K562 (cell line): Measurements from ENCODE around the gene B3GALNT2. TPM values are rescaled to one million over a fixed set of nuclear protein-coding genes. Genes with fewer than 3 reads are reported as not detected.

Source experiments
- CHD4 ChIP-seq: fragments of 200-600 bp; sonication (generic); IDR thresholded peaks from 3 replicates; pipeline ENCODE4 v1.6.1; 2012; ENCODE audit warnings: low read depth, mild to moderate bottlenecking, mixed read lengths, low read length, inconsistent platforms; ENCODE audit not compliant: insufficient read depth, insufficient replicate concordance, poor library complexity, severe bottlenecking
- GABPB2 ChIP-seq: fragments of 250-450 bp; sonication (Bioruptor Pico); conservative IDR thresholded peaks from 2 replicates; pipeline ENCODE4 v1.5.1; 2021; ENCODE audit warnings: mild to moderate bottlenecking
- HCFC1 ChIP-seq: IDR thresholded peaks from 2 replicates; pipeline ENCODE4 v1.6.1; 2012; ENCODE audit warnings: low read depth, low read length, improper control_type of control experiment
- KLF13 ChIP-seq: fragments of 450-650 bp; IDR thresholded peaks from 2 replicates; pipeline ENCODE4 v1.6.1; 2016; ENCODE audit warnings: missing genetic modification characterization, low read depth, mild to moderate bottlenecking, missing compliant biosample characterization, moderate library complexity, borderline replicate concordance
- MEIS2 ChIP-seq: fragments of 450-650 bp; IDR thresholded peaks from 2 replicates; pipeline ENCODE4 v1.6.1; 2014; ENCODE audit warnings: mild to moderate bottlenecking; ENCODE audit not compliant: partially characterized antibody
- NFATC3 ChIP-seq: fragments of 450-650 bp; IDR thresholded peaks from 2 replicates; pipeline ENCODE4 v1.6.1; 2017; ENCODE audit warnings: mild to moderate bottlenecking
- POLR2B ChIP-seq: fragments of 450-650 bp; IDR thresholded peaks from 2 replicates; pipeline ENCODE4 v1.6.1; 2018; ENCODE audit warnings: low read depth; ENCODE audit not compliant: partially characterized antibody
- SNIP1 ChIP-seq: fragments of 450-650 bp; IDR thresholded peaks from 2 replicates; pipeline ENCODE4 v1.7.1; 2017; ENCODE audit warnings: low read depth, mild to moderate bottlenecking
- TCF3 ChIP-seq: sonication (generic); formaldehyde crosslinking; IDR thresholded peaks from 2 replicates; pipeline ENCODE4 v1.4.0; 2020; ENCODE audit warnings: mild to moderate bottlenecking, missing genetic modification reagents
- ZNF121 ChIP-seq: sonication (generic); formaldehyde crosslinking; conservative IDR thresholded peaks from 2 replicates; pipeline ENCODE4 v1.8.0; 2022; ENCODE audit warnings: missing genetic modification reagents
- ZNF232 ChIP-seq: sonication (generic); formaldehyde crosslinking; IDR thresholded peaks from 2 replicates; pipeline ENCODE4 v1.8.0; 2022; ENCODE audit warnings: mild to moderate bottlenecking, missing genetic modification reagents
- ZNF263 ChIP-seq: sonication (generic); formaldehyde crosslinking; IDR thresholded peaks from 2 replicates; pipeline ENCODE4 v1.8.0; 2022; ENCODE audit warnings: mild to moderate bottlenecking, missing genetic modification reagents, borderline replicate concordance
- ZNF507 ChIP-seq: conservative IDR thresholded peaks from 2 replicates; pipeline ENCODE4 v1.6.1; 2017; ENCODE audit warnings: missing genetic modification characterization, missing compliant biosample characterization
- polyA plus RNA-seq, 8 experiments: library from polyadenylated mRNA; depleted of rRNA in 4 of 8; stranded (reverse) in 5 of 8; unstranded in 3 of 8; fragments of >200 nt; fragmentation: Nextera tagmentation in 2 of 8; fragmentation: Illumina TruSeq in 1 of 8; extraction: Ambion mirVana in 2 of 8; extraction: Trizol in 1 of 8; gene quantifications; 2 replicates each; pipeline versions ENCODE4 v1.2.1 to v1.2.3, GENCODE V29; 2011 to 2014; ENCODE audit warnings: inconsistent platforms in 1 of 8, missing spikeins in 1 of 8
- total RNA-seq, 7 experiments: library from RNA; depleted of rRNA in 6 of 7; stranded (reverse); fragments of >200 nt in 6 of 7; fragmentation: Illumina TruSeq in 2 of 7; extraction: Trizol in 2 of 7; gene quantifications; 2 replicates each; pipeline versions ENCODE4 v1.2.1 to v1.2.3, GENCODE V29; 2011 to 2021; ENCODE audit warnings: low replicate concordance in 1 of 7
- TF ChIP-seq, protein P1 (sequence below): fragments of 250-450 bp; sonication (Bioruptor Pico); IDR thresholded peaks from 2 replicates; pipeline ENCODE4 v1.9.0; 2021; ENCODE audit warnings: mild to moderate bottlenecking, inconsistent platforms
- TF ChIP-seq, protein P2 (sequence below): sonication (generic); formaldehyde crosslinking; IDR thresholded peaks from 2 replicates; pipeline ENCODE4 v1.9.0; 2022; ENCODE audit warnings: mild to moderate bottlenecking, missing genetic modification reagents
- TF ChIP-seq, protein P3 (sequence below): fragments of 450-650 bp; formaldehyde crosslinking; IDR thresholded peaks from 2 replicates; pipeline ENCODE4 v1.4.0; 2020; ENCODE audit warnings: mild to moderate bottlenecking, moderate library complexity
- TF ChIP-seq, protein P4 (sequence below): IDR thresholded peaks from 3 replicates; pipeline ENCODE4 v1.6.1; 2011; ENCODE audit warnings: borderline replicate concordance, mild to moderate bottlenecking, moderate library complexity; ENCODE audit not compliant: insufficient read length; ENCODE audit errors: extremely low read depth
- TF ChIP-seq, protein P5 (sequence below): fragments of 450-650 bp; formaldehyde crosslinking; IDR thresholded peaks from 2 replicates; pipeline ENCODE4 v1.4.0; 2022; ENCODE audit warnings: missing genetic modification characterization

B3GALNT2 gene
- total and polyA plus RNA-seq, 9 of the 15 experiments (the other 6 are each of a cell fraction or from before 2014, with no cell fraction given), result 2.0 to 31.7 (median 22.9) TPM

DNA sequence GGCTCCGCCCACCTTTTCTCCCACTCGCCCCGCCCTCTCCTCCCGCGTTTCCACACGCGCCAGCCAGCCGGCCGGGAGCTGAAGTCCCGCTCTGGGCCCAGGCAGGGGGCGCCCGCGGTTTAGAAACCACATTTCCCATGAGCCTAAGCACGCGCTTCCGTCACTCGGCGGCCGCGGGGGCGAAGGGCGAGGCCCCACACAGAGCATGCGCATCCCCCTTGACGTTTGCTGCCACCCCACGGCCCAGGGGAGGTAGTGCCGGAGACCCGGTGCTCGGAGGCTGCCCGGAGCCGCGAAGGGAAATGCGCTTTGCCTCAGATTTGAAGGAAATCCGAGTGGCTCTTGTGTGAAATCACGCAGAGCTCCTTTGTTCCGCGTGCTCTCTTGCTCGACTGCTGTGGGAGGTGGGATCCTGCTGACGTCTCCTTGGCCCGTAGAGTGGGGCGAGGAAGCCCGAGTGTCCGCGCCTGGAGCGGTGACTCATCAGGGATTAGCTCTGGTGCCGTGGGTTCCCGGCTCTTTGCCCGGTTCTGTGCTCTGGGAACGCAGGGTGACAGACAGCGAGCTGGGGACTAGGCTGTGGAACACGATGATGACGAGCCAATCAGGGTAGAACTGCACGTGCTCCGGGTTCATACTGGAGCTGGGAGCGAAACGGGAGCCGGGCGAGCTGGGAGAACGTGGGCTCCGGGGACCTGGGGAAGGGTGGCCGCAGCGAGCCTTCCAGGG, 406 bp upstream of the B3GALNT2 start (continued):
- TF ChIP-seq, protein P1, sequence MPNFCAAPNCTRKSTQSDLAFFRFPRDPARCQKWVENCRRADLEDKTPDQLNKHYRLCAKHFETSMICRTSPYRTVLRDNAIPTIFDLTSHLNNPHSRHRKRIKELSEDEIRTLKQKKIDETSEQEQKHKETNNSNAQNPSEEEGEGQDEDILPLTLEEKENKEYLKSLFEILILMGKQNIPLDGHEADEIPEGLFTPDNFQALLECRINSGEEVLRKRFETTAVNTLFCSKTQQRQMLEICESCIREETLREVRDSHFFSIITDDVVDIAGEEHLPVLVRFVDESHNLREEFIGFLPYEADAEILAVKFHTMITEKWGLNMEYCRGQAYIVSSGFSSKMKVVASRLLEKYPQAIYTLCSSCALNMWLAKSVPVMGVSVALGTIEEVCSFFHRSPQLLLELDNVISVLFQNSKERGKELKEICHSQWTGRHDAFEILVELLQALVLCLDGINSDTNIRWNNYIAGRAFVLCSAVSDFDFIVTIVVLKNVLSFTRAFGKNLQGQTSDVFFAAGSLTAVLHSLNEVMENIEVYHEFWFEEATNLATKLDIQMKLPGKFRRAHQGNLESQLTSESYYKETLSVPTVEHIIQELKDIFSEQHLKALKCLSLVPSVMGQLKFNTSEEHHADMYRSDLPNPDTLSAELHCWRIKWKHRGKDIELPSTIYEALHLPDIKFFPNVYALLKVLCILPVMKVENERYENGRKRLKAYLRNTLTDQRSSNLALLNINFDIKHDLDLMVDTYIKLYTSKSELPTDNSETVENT (CRISPR knock-in tag), result 0 out of 2 replicates have a peak, but pooled peaks have one; percentile 43
- TF ChIP-seq HCFC1 (peak; percentile 100), GABPB2 (CRISPR knock-in tag) (no peak), POLR2B (peak; percentile 83), SNIP1 (no peak), ZNF121 (CRISPR knock-in tag) (0 out of 2 replicates have a peak, but pooled peaks have one; percentile 21), TCF3 (CRISPR knock-in tag) (no peak), ZNF263 (CRISPR knock-in tag) (peak; percentile 68), ZNF507 (tag) (no peak), CHD4 (no peak), MEIS2 (peak; percentile 87), ZNF232 (CRISPR knock-in tag) (peak; percentile 91), KLF13 (tag) (peak; percentile 77), NFATC3 (no peak)
- TF ChIP-seq, protein P2, sequence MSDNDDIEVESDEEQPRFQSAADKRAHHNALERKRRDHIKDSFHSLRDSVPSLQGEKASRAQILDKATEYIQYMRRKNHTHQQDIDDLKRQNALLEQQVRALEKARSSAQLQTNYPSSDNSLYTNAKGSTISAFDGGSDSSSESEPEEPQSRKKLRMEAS (CRISPR knock-in tag), result peak; percentile 100
- TF ChIP-seq, protein P3, sequence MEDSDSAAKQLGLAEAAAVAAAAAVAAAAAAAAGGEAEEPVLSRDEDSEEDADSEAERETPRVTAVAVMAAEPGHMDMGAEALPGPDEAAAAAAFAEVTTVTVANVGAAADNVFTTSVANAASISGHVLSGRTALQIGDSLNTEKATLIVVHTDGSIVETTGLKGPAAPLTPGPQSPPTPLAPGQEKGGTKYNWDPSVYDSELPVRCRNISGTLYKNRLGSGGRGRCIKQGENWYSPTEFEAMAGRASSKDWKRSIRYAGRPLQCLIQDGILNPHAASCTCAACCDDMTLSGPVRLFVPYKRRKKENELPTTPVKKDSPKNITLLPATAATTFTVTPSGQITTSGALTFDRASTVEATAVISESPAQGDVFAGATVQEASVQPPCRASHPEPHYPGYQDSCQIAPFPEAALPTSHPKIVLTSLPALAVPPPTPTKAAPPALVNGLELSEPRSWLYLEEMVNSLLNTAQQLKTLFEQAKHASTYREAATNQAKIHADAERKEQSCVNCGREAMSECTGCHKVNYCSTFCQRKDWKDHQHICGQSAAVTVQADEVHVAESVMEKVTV (CRISPR knock-in tag), result no peak
- TF ChIP-seq, protein P4, sequence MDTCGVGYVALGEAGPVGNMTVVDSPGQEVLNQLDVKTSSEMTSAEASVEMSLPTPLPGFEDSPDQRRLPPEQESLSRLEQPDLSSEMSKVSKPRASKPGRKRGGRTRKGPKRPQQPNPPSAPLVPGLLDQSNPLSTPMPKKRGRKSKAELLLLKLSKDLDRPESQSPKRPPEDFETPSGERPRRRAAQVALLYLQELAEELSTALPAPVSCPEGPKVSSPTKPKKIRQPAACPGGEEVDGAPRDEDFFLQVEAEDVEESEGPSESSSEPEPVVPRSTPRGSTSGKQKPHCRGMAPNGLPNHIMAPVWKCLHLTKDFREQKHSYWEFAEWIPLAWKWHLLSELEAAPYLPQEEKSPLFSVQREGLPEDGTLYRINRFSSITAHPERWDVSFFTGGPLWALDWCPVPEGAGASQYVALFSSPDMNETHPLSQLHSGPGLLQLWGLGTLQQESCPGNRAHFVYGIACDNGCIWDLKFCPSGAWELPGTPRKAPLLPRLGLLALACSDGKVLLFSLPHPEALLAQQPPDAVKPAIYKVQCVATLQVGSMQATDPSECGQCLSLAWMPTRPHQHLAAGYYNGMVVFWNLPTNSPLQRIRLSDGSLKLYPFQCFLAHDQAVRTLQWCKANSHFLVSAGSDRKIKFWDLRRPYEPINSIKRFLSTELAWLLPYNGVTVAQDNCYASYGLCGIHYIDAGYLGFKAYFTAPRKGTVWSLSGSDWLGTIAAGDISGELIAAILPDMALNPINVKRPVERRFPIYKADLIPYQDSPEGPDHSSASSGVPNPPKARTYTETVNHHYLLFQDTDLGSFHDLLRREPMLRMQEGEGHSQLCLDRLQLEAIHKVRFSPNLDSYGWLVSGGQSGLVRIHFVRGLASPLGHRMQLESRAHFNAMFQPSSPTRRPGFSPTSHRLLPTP, result no peak
- TF ChIP-seq, protein P5, sequence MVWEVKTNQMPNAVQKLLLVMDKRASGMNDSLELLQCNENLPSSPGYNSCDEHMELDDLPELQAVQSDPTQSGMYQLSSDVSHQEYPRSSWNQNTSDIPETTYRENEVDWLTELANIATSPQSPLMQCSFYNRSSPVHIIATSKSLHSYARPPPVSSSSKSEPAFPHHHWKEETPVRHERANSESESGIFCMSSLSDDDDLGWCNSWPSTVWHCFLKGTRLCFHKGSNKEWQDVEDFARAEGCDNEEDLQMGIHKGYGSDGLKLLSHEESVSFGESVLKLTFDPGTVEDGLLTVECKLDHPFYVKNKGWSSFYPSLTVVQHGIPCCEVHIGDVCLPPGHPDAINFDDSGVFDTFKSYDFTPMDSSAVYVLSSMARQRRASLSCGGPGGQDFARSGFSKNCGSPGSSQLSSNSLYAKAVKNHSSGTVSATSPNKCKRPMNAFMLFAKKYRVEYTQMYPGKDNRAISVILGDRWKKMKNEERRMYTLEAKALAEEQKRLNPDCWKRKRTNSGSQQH (CRISPR knock-in tag), result peak; percentile 74; the same call in 1 of the 2 replicates
